H1 (cell line): Measurements from ENCODE around the gene SOX6. TPM values are rescaled to one million over a fixed set of nuclear protein-coding genes. Genes with fewer than 3 reads are reported as not detected.

Source experiments
- CHD1 ChIP-seq: IDR thresholded peaks from 2 replicates; pipeline ENCODE4 v1.6.1; 2012; ENCODE audit warnings: low read depth, low read length, improper control_type of control experiment
- SIX5 ChIP-seq: IDR thresholded peaks from 2 replicates; pipeline ENCODE4 v1.6.1; 2011; ENCODE audit warnings: mild to moderate bottlenecking, low read depth, low read length
- SP4 ChIP-seq: IDR thresholded peaks from 2 replicates; pipeline ENCODE4 v1.6.1; 2012; ENCODE audit warnings: low read length, inconsistent platforms
- TAF7 ChIP-seq: optimal IDR thresholded peaks from 2 replicates; pipeline ENCODE3; 2011; ENCODE audit warnings: low read depth, mild to moderate bottlenecking, inconsistent platforms, low read length, moderate library complexity, borderline replicate concordance
- TCF12 ChIP-seq: IDR thresholded peaks from 2 replicates; pipeline ENCODE4 v1.6.1; 2011; ENCODE audit warnings: low read depth, mild to moderate bottlenecking, low read length
- polyA plus RNA-seq, 7 experiments: library from polyadenylated mRNA; depleted of rRNA in 3 of 7; stranded (reverse) in 5 of 7; unstranded in 2 of 7; fragments of >200 nt in 5 of 7; fragments of 200-250 nt in 2 of 7; gene quantifications; 1 replicate in 5 of 7; 2 replicates in 1 of 7; 4 replicates in 1 of 7; pipeline versions ENCODE4 v1.2.1 to v1.2.3, GENCODE V29; 2011 to 2013; ENCODE audit warnings: missing spikeins in 2 of 7, mixed read lengths in 2 of 7
- total RNA-seq: library from RNA; stranded (reverse); fragmentation: NEBNext Ultra II Directional; extraction: Animal tissue kit (Norgen Biotek cat#: 25700); gene quantifications from 2 replicates; pipeline ENCODE4 v1.2.1, GENCODE V29; 2021
- TF ChIP-seq, protein P1 (sequence below): fragments of 300-600 bp; sonication (generic); IDR thresholded peaks from 2 replicates; pipeline ENCODE4 v1.7.1; 2012; ENCODE audit warnings: low read length, moderate library complexity, mild to moderate bottlenecking, inconsistent platforms; ENCODE audit not compliant: insufficient replicate concordance

SOX6 gene
- total and polyA plus RNA-seq, 2 of the 8 experiments (the other 6 are each of a cell fraction or from before 2014, with no cell fraction given): 0.09 TPM; not detected in 1

- TF ChIP-seq, protein P1, sequence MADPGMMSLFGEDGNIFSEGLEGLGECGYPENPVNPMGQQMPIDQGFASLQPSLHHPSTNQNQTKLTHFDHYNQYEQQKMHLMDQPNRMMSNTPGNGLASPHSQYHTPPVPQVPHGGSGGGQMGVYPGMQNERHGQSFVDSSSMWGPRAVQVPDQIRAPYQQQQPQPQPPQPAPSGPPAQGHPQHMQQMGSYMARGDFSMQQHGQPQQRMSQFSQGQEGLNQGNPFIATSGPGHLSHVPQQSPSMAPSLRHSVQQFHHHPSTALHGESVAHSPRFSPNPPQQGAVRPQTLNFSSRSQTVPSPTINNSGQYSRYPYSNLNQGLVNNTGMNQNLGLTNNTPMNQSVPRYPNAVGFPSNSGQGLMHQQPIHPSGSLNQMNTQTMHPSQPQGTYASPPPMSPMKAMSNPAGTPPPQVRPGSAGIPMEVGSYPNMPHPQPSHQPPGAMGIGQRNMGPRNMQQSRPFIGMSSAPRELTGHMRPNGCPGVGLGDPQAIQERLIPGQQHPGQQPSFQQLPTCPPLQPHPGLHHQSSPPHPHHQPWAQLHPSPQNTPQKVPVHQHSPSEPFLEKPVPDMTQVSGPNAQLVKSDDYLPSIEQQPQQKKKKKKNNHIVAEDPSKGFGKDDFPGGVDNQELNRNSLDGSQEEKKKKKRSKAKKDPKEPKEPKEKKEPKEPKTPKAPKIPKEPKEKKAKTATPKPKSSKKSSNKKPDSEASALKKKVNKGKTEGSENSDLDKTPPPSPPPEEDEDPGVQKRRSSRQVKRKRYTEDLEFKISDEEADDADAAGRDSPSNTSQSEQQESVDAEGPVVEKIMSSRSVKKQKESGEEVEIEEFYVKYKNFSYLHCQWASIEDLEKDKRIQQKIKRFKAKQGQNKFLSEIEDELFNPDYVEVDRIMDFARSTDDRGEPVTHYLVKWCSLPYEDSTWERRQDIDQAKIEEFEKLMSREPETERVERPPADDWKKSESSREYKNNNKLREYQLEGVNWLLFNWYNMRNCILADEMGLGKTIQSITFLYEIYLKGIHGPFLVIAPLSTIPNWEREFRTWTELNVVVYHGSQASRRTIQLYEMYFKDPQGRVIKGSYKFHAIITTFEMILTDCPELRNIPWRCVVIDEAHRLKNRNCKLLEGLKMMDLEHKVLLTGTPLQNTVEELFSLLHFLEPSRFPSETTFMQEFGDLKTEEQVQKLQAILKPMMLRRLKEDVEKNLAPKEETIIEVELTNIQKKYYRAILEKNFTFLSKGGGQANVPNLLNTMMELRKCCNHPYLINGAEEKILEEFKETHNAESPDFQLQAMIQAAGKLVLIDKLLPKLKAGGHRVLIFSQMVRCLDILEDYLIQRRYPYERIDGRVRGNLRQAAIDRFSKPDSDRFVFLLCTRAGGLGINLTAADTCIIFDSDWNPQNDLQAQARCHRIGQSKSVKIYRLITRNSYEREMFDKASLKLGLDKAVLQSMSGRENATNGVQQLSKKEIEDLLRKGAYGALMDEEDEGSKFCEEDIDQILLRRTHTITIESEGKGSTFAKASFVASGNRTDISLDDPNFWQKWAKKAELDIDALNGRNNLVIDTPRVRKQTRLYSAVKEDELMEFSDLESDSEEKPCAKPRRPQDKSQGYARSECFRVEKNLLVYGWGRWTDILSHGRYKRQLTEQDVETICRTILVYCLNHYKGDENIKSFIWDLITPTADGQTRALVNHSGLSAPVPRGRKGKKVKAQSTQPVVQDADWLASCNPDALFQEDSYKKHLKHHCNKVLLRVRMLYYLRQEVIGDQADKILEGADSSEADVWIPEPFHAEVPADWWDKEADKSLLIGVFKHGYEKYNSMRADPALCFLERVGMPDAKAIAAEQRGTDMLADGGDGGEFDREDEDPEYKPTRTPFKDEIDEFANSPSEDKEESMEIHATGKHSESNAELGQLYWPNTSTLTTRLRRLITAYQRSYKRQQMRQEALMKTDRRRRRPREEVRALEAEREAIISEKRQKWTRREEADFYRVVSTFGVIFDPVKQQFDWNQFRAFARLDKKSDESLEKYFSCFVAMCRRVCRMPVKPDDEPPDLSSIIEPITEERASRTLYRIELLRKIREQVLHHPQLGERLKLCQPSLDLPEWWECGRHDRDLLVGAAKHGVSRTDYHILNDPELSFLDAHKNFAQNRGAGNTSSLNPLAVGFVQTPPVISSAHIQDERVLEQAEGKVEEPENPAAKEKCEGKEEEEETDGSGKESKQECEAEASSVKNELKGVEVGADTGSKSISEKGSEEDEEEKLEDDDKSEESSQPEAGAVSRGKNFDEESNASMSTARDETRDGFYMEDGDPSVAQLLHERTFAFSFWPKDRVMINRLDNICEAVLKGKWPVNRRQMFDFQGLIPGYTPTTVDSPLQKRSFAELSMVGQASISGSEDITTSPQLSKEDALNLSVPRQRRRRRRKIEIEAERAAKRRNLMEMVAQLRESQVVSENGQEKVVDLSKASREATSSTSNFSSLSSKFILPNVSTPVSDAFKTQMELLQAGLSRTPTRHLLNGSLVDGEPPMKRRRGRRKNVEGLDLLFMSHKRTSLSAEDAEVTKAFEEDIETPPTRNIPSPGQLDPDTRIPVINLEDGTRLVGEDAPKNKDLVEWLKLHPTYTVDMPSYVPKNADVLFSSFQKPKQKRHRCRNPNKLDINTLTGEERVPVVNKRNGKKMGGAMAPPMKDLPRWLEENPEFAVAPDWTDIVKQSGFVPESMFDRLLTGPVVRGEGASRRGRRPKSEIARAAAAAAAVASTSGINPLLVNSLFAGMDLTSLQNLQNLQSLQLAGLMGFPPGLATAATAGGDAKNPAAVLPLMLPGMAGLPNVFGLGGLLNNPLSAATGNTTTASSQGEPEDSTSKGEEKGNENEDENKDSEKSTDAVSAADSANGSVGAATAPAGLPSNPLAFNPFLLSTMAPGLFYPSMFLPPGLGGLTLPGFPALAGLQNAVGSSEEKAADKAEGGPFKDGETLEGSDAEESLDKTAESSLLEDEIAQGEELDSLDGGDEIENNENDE: no peak
- TF ChIP-seq SP4 (no peak), CHD1 (no peak), SIX5 (no peak), TAF7 (no peak), TCF12 (no peak)
- TF ChIP-seq, all 59 proteins: peak for 0
These were observed 171.3 kb downstream of the SOX6 start (continued) for GRCh38 chr11:16185042-16185441.
